K562 (cell line): ENCODE results near the gene MDFIC2. TPM values are rescaled to one million over a fixed set of nuclear protein-coding genes. Genes with fewer than 3 reads are reported as not detected.

Source experiments
- ATAC-seq: fragments of 200-7000 bp; cut with Tn5 transposase; 3 replicates; pipeline ENCODE4 v1.9.1; 2020; ENCODE audit warnings: moderate library complexity
- BruUV-seq: library from RNA; stranded (reverse); fragments of 400-500 nt; replicated peaks from 2 replicates; lab custom pipeline; 2021; lab: Mats Ljungman, UMichigan
- CTCF ChIA-PET: fragments of 300-600 bp; formaldehyde crosslinking; extraction: SDS; loops from one replicate; lab custom pipeline; 2021; ENCODE audit warnings: low intra/inter-chr PET ratio; lab: Yijun Ruan, JAX
- POLR2A ChIA-PET: fragments of 300-600, 350-650 bp; sonication (Branson Sonifier 250); formaldehyde crosslinking; extraction: SDS; loops from one replicate; lab custom pipeline; 2021; ENCODE audit warnings: antibody characterized with exemption, inconsistent platforms; lab: Yijun Ruan, JAX
- DNase-seq, 4 experiments: peaks; one replicate each; pipeline versions ENCODE4 v3.0.0 to v3.0.0-alpha.2; 2011 to 2018; ENCODE audit warnings: low spot score in 3 of 4, mixed read lengths in 3 of 4; ENCODE audit errors: extremely low read depth in 1 of 4
- FAIRE-seq: peaks from 2 replicates; lab custom pipeline; 2011; peaks lifted over from hg19 to GRCh38; lab: Jason Lieb, UNC
- H2AFZ ChIP-seq: 2 replicates; pipeline ENCODE4 v1.6.0; 2011; ENCODE audit warnings: low read depth, low read length, control low read depth, inconsistent platforms
- H3K27ac ChIP-seq: fragments of 200-600 bp; 3 replicates; pipeline ENCODE4 v1.8.0; 2011; ENCODE audit warnings: low read depth, mild to moderate bottlenecking, control low read depth, inconsistent platforms, low read length, moderate library complexity, mixed read lengths; ENCODE audit errors: extremely low read depth
- H3K27me3 ChIP-seq, 2 experiments: fragments of 300-600 bp in 1 of 2; 2 replicates in 1 of 2; 3 replicates in 1 of 2; pipeline versions ENCODE4 v1.6.0 to v1.8.0; 2011; ENCODE audit warnings: inconsistent platforms in 2 of 2, low read length in 2 of 2, mild to moderate bottlenecking in 1 of 2, mixed read lengths in 1 of 2, moderate library complexity in 1 of 2; ENCODE audit not compliant: control insufficient read depth in 2 of 2, insufficient read depth in 2 of 2
- H3K36me3 ChIP-seq: fragments of 300-600 bp; 3 replicates; pipeline ENCODE4 v1.8.0; 2011; ENCODE audit warnings: mild to moderate bottlenecking, low read length, inconsistent platforms; ENCODE audit not compliant: control insufficient read depth, insufficient read depth
- H3K4me1 ChIP-seq, 2 experiments: fragments of 200-600 bp in 1 of 2; replicated peaks in 1 of 2; 2 replicates in 1 of 2; 3 replicates in 1 of 2; pipeline versions ENCODE4 v1.5.1 to v1.8.0; 2011; ENCODE audit warnings: inconsistent platforms in 2 of 2, low read length in 2 of 2, mild to moderate bottlenecking in 1 of 2, mixed read lengths in 1 of 2, moderate library complexity in 1 of 2; ENCODE audit not compliant: control insufficient read depth in 2 of 2, insufficient read depth in 2 of 2
- H3K4me2 ChIP-seq: 2 replicates; pipeline ENCODE4 v1.6.1; 2011; ENCODE audit warnings: low read length, control low read depth, inconsistent platforms, mixed read lengths; ENCODE audit not compliant: insufficient read depth
- H3K4me3 ChIP-seq: fragments of 200-600 bp; sonication (generic), shearing (Covaris generic); 2 replicates; pipeline ENCODE4 v1.5.1; 2016; ENCODE audit warnings: control low read depth, inconsistent platforms
- H3K79me2 ChIP-seq: fragments of 200-600 bp; 3 replicates; pipeline ENCODE4 v1.8.0; 2011; ENCODE audit warnings: low read length, inconsistent platforms; ENCODE audit not compliant: control insufficient read depth, insufficient read depth
- H3K9ac ChIP-seq, 2 experiments: 2 replicates each; pipeline versions ENCODE4 v1.6.0 to v1.6.1; 2011; ENCODE audit warnings: low read depth in 2 of 2, low read length in 2 of 2, control low read depth in 1 of 2, inconsistent platforms in 1 of 2, mild to moderate bottlenecking in 1 of 2, mixed read lengths in 1 of 2; ENCODE audit not compliant: insufficient read depth in 1 of 2
- H3K9me1 ChIP-seq: one replicate; pipeline ENCODE4 v1.6.0; 2011; ENCODE audit warnings: inconsistent platforms, mild to moderate bottlenecking, low read length, moderate library complexity; ENCODE audit not compliant: control insufficient read depth, insufficient read depth
- H3K9me3 ChIP-seq: replicated peaks from 2 replicates; pipeline ENCODE4 v1.5.1; 2011; ENCODE audit warnings: low read depth, low read length, inconsistent platforms; ENCODE audit not compliant: control insufficient read depth, insufficient read depth
- H4K20me1 ChIP-seq: replicated peaks from 2 replicates; pipeline ENCODE4 v1.6.1; 2011; ENCODE audit warnings: low read length, inconsistent platforms, mixed read lengths; ENCODE audit not compliant: control insufficient read depth, insufficient read depth
- ELK1 ChIP-seq: sonication (generic); formaldehyde crosslinking; IDR thresholded peaks from 2 replicates; pipeline ENCODE4 v1.8.1; 2022; ENCODE audit warnings: missing genetic modification reagents
- MEIS2 ChIP-seq: fragments of 450-650 bp; IDR thresholded peaks from 2 replicates; pipeline ENCODE4 v1.6.1; 2014; ENCODE audit warnings: mild to moderate bottlenecking; ENCODE audit not compliant: partially characterized antibody
- POLR2AphosphoS2 ChIP-seq: IDR thresholded peaks from 2 replicates; pipeline ENCODE4 v1.6.1; 2012; ENCODE audit warnings: low read length, improper control_type of control experiment
- PTBP1 ChIP-seq: fragments of 200-400 bp; formaldehyde crosslinking; IDR thresholded peaks from 2 replicates; pipeline ENCODE4 v1.6.1; 2017; ENCODE audit warnings: low read depth, low read length
- RBM39 ChIP-seq: fragments of 200-400 bp; formaldehyde crosslinking; optimal IDR thresholded peaks from 2 replicates; pipeline ENCODE3; 2018; ENCODE audit warnings: low read depth, low read length
- RFX1 ChIP-seq: fragments of 450-650 bp; IDR thresholded peaks from 2 replicates; pipeline ENCODE4 v1.6.1; 2016; ENCODE audit warnings: mild to moderate bottlenecking, moderate library complexity
- SMARCE1 ChIP-seq: fragments of 450-650 bp; IDR thresholded peaks from 2 replicates; pipeline ENCODE4 v1.7.1; 2016; ENCODE audit warnings: mild to moderate bottlenecking
- SOX6 ChIP-seq: fragments of 450-650 bp; IDR thresholded peaks from 2 replicates; pipeline ENCODE4 v1.6.1; 2014; ENCODE audit warnings: mild to moderate bottlenecking
- VEZF1 ChIP-seq: fragments of 200-800 bp; sonication (Bioruptor generic); IDR thresholded peaks from 2 replicates; pipeline ENCODE4 v1.6.1; 2017; ENCODE audit warnings: missing genetic modification characterization, missing compliant biosample characterization
- YBX1 ChIP-seq: fragments of 450-650 bp; IDR thresholded peaks from 2 replicates; pipeline ENCODE4 v1.7.1; 2016; ENCODE audit warnings: mild to moderate bottlenecking
- ZFP30 ChIP-seq: fragments of 250-450 bp; sonication (Bioruptor Pico); IDR thresholded peaks from 2 replicates; pipeline ENCODE4 v1.8.0; 2022; ENCODE audit warnings: moderate library complexity, mild to moderate bottlenecking, inconsistent platforms, borderline replicate concordance
- ZNF121 ChIP-seq: sonication (generic); formaldehyde crosslinking; conservative IDR thresholded peaks from 2 replicates; pipeline ENCODE4 v1.8.0; 2022; ENCODE audit warnings: missing genetic modification reagents
- ZNF395 ChIP-seq: fragments of 200-800 bp; sonication (Bioruptor generic); IDR thresholded peaks from 2 replicates; pipeline ENCODE4 v1.6.1; 2017; ENCODE audit warnings: missing genetic modification characterization, missing compliant biosample characterization
- ZNF766 ChIP-seq: fragments of 200-800 bp; sonication (Bioruptor generic); conservative IDR thresholded peaks from 2 replicates; pipeline ENCODE4 v1.6.1; 2016; ENCODE audit warnings: missing genetic modification characterization, missing compliant biosample characterization
- ZNF79 ChIP-seq: fragments of 250-450 bp; sonication (Bioruptor Pico); IDR thresholded peaks from 2 replicates; pipeline ENCODE4 v1.4.0; 2020; ENCODE audit warnings: low read depth, mild to moderate bottlenecking, moderate library complexity
- WGBS: fragments of 100-300 bp; shearing (Covaris generic); methylation state at CpG from one replicate; pipeline ENCODE4 v1.1.6; 2016; ENCODE audit warnings: low coverage, mixed read lengths; ENCODE audit not compliant: insufficient coverage; ENCODE audit errors: missing lambda C conversion rate; 5-methylcytosine and 5-hydroxymethylcytosine counted together
- in situ Hi-C: fragments of 300-500 bp; cut with MboI; formaldehyde crosslinking; loops from 4 replicates; pipeline ENCODE4 v1.15.0; 2018; ENCODE audit warnings: inconsistent platforms, mixed read lengths
- intact Hi-C: fragments of 100-400 bp; cut with micrococcal nuclease; formaldehyde crosslinking; loops from 2 replicates; pipeline ENCODE4 v1.14.2; 2022
- polyA plus RNA-seq, 8 experiments: library from polyadenylated mRNA; depleted of rRNA in 4 of 8; stranded (reverse) in 5 of 8; unstranded in 3 of 8; fragments of >200 nt; fragmentation: Nextera tagmentation in 2 of 8; fragmentation: Illumina TruSeq in 1 of 8; extraction: Ambion mirVana in 2 of 8; extraction: Trizol in 1 of 8; gene quantifications; 2 replicates each; pipeline versions ENCODE4 v1.2.1 to v1.2.3, GENCODE V29; 2011 to 2014; ENCODE audit warnings: inconsistent platforms in 1 of 8, missing spikeins in 1 of 8
- total RNA-seq, 7 experiments: library from RNA; depleted of rRNA in 6 of 7; stranded (reverse); fragments of >200 nt in 6 of 7; fragmentation: Illumina TruSeq in 2 of 7; extraction: Trizol in 2 of 7; gene quantifications; 2 replicates each; pipeline versions ENCODE4 v1.2.1 to v1.2.3, GENCODE V29; 2011 to 2021; ENCODE audit warnings: low replicate concordance in 1 of 7
- TF ChIP-seq, protein P1 (sequence below): fragments of 250-450 bp; sonication (Bioruptor Pico); IDR thresholded peaks from 2 replicates; pipeline ENCODE4 v1.9.0; 2021; ENCODE audit warnings: mild to moderate bottlenecking, inconsistent platforms

The MDFIC2 gene
- total and polyA plus RNA-seq, 9 of the 15 experiments (the other 6 are each of a cell fraction or from before 2014, with no cell fraction given), result not detected

- no peaks in the 10 kb centered on the region for H3K9me1 ChIP-seq
- BruUV-seq, result no TSS peak
- H3K4me2 ChIP-seq, result no peak overlapping the region
- CTCF ChIA-PET, result no interaction called here
- no peaks in the 10 kb centered on the region for H3K9me3 ChIP-seq
- no peak overlapping the region for H3K9ac ChIP-seq
- no peak for DNase-seq
- H3K4me3 ChIP-seq, result no peak overlapping the region
- intact Hi-C loops (no loop called here), in situ Hi-C loops (no loop called here)
- no peaks in the 10 kb centered on the region for H4K20me1 ChIP-seq
- H3K27me3 ChIP-seq, result peaks cover 0 to 6% of the 10 kb centered on the region in 2 experiments; a peak in 1 of 5 replicates
- ATAC-seq, result no peak
- H3K27ac ChIP-seq, result no peak overlapping the region
- WGBS, result 0% methylated on average over 3 of the region's 3 CpGs
- no peak for FAIRE-seq
- H3K36me3 ChIP-seq, result no peaks in the 10 kb centered on the region
- no peaks in the 10 kb centered on the region for H3K79me2 ChIP-seq
- POLR2A ChIA-PET, result no interaction called here
- H3K4me1 ChIP-seq, result no peaks in the 10 kb centered on the region
- H2AFZ ChIP-seq, result no peak overlapping the region
- TF ChIP-seq MEIS2 (no peak), VEZF1 (no peak), ZFP30 (CRISPR knock-in tag) (no peak), PTBP1 (no peak), SMARCE1 (no peak), ZNF766 (no peak), POLR2AphosphoS2 (no peak), ZNF121 (no peak), RFX1 (no peak), ZNF79 (CRISPR knock-in tag) (no peak), SOX6 (no peak), YBX1 (no peak), ELK1 (CRISPR knock-in tag) (no peak), RBM39 (no peak), ZNF395 (CRISPR knock-in tag) (no peak)
- TF ChIP-seq, protein P1, sequence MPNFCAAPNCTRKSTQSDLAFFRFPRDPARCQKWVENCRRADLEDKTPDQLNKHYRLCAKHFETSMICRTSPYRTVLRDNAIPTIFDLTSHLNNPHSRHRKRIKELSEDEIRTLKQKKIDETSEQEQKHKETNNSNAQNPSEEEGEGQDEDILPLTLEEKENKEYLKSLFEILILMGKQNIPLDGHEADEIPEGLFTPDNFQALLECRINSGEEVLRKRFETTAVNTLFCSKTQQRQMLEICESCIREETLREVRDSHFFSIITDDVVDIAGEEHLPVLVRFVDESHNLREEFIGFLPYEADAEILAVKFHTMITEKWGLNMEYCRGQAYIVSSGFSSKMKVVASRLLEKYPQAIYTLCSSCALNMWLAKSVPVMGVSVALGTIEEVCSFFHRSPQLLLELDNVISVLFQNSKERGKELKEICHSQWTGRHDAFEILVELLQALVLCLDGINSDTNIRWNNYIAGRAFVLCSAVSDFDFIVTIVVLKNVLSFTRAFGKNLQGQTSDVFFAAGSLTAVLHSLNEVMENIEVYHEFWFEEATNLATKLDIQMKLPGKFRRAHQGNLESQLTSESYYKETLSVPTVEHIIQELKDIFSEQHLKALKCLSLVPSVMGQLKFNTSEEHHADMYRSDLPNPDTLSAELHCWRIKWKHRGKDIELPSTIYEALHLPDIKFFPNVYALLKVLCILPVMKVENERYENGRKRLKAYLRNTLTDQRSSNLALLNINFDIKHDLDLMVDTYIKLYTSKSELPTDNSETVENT (CRISPR knock-in tag), result no peak
Observed at GRCh38 chr3:70227437-70227836, 85.0 kb downstream of the MDFIC2 start.
